B cell (primary cell): ENCODE data around the gene ANKRD2. TPM values are rescaled to one million over a fixed set of nuclear protein-coding genes. Genes with fewer than 3 reads are reported as not detected.

Experiments
- ATAC-seq: fragments of 200-7000 bp; cut with Tn5 transposase; one replicate; pipeline ENCODE4 v1.10.0; 2021; ENCODE audit warnings: low read depth, mild to moderate bottlenecking, moderate number of reproducible peaks, moderate library complexity
- CTCF ChIA-PET: fragments of 350-600 bp; sonication (Branson Sonifier 250); formaldehyde crosslinking; loops from one replicate; lab custom pipeline; 2021; ENCODE audit warnings: antibody characterized with exemption, inconsistent platforms; lab: Charles Lee
- POLR2A ChIA-PET: fragments of 350-600 bp; sonication (Branson Sonifier 250); formaldehyde crosslinking; loops from one replicate; lab custom pipeline; 2021; ENCODE audit warnings: antibody characterized with exemption; lab: Charles Lee
- DNase-seq: peaks from one replicate; pipeline ENCODE4 v3.0.0; 2013
- H2AFZ ChIP-seq: 2 replicates; pipeline ENCODE4 v1.6.1; 2012; ENCODE audit warnings: mild to moderate bottlenecking, low read depth, low read length; ENCODE audit not compliant: insufficient read depth, poor library complexity, severe bottlenecking
- H3K27ac ChIP-seq, 2 donors: 1 replicate in 1 of 2; 2 replicates in 1 of 2; pipeline ENCODE4 v1.5.1; 2012 to 2013; ENCODE audit warnings: low read length in 2 of 2, mild to moderate bottlenecking in 2 of 2, moderate library complexity in 1 of 2
- H3K27me3 ChIP-seq, 4 experiments: fragments of 200-600 bp in 1 of 4; sonication (generic) in 1 of 4; replicated peaks in 1 of 4; 1 replicate in 2 of 4; 2 replicates in 2 of 4; pipeline versions ENCODE4 v1.6.1 to v1.7.0; 2013 to 2016; ENCODE audit warnings: low read length in 3 of 4, mild to moderate bottlenecking in 2 of 4, mixed read lengths in 1 of 4, moderate library complexity in 1 of 4; ENCODE audit not compliant: insufficient read depth in 4 of 4, control insufficient read depth in 3 of 4; ENCODE audit errors: control extremely low read depth in 1 of 4
- H3K36me3 ChIP-seq, 2 experiments: replicated peaks in 1 of 2; 1 replicate in 1 of 2; 2 replicates in 1 of 2; pipeline versions ENCODE4 v1.6.1 to v1.7.1; 2013; ENCODE audit warnings: low read length in 1 of 2; ENCODE audit not compliant: insufficient read depth in 2 of 2, control insufficient read depth in 1 of 2; ENCODE audit errors: control extremely low read depth in 1 of 2, extremely low read depth in 1 of 2
- H3K4me1 ChIP-seq, 2 donors: fragments of 200-600 bp in 1 of 2; sonication (generic) in 1 of 2; 1 replicate in 1 of 2; 2 replicates in 1 of 2; pipeline versions ENCODE4 v1.5.1 to v1.6.1; 2013 to 2017; ENCODE audit warnings: low read length in 2 of 2; ENCODE audit not compliant: control insufficient read depth in 2 of 2, insufficient read depth in 2 of 2
- H3K4me2 ChIP-seq: replicated peaks from 2 replicates; pipeline ENCODE3; 2012; ENCODE audit warnings: mild to moderate bottlenecking, low read depth, low read length; ENCODE audit not compliant: poor library complexity, severe bottlenecking
- H3K4me3 ChIP-seq, 5 experiments: fragments of 200-600 bp in 1 of 5; sonication (generic) in 1 of 5; 1 replicate in 3 of 5; 2 replicates in 2 of 5; pipeline versions ENCODE4 v1.5.1 to v1.7.0; 2011 to 2016; ENCODE audit warnings: low read length in 4 of 5, mild to moderate bottlenecking in 4 of 5, low read depth in 2 of 5, control low read depth in 1 of 5, moderate library complexity in 1 of 5; ENCODE audit not compliant: insufficient read depth in 1 of 5; ENCODE audit errors: control extremely low read depth in 1 of 5, extremely low read depth in 1 of 5
- H3K79me2 ChIP-seq: fragments of 200-600 bp; sonication (generic); one replicate; pipeline ENCODE4 v1.6.0; 2016; ENCODE audit warnings: low read length; ENCODE audit not compliant: control insufficient read depth, insufficient read depth
- H3K9ac ChIP-seq: fragments of 200-600 bp; sonication (generic); 2 replicates; pipeline ENCODE4 v1.6.1; 2017; ENCODE audit warnings: mild to moderate bottlenecking, low read length, moderate library complexity
- H3K9me3 ChIP-seq, 3 donors: one replicate each; pipeline versions ENCODE4 v1.6.1 to v1.7.1; 2013; ENCODE audit warnings: low read length in 2 of 3; ENCODE audit not compliant: control insufficient read depth in 2 of 3, insufficient read depth in 1 of 3; ENCODE audit errors: control extremely low read depth in 1 of 3
- H4K20me1 ChIP-seq: 2 replicates; pipeline ENCODE4 v1.6.0; 2012; ENCODE audit warnings: mild to moderate bottlenecking, low read length; ENCODE audit not compliant: insufficient read depth, control insufficient read depth, poor library complexity, severe bottlenecking
- H3K27ac Mint-ChIP-seq: one replicate; pipeline ENCODE4 v1.8.0; 2021; ENCODE audit warnings: mixed read lengths
- H3K27me3 Mint-ChIP-seq: one replicate; pipeline ENCODE4 v1.8.0; 2021; ENCODE audit warnings: mixed read lengths
- H3K4me1 Mint-ChIP-seq: one replicate; pipeline ENCODE4 v1.8.0; 2021; ENCODE audit warnings: mixed read lengths
- H3K4me3 Mint-ChIP-seq: one replicate; pipeline ENCODE4 v1.8.0; 2021; ENCODE audit warnings: mixed read lengths
- H3K9me3 Mint-ChIP-seq: one replicate; pipeline ENCODE4 v1.8.0; 2022; ENCODE audit warnings: mixed read lengths; ENCODE audit not compliant: insufficient read depth
- CTCF ChIP-seq: fragments of 200-600 bp; IDR thresholded peaks from one replicate; pipeline ENCODE4 v1.8.0; 2022; ENCODE audit warnings: antibody characterized with exemption, mild to moderate bottlenecking
- EZH2 ChIP-seq: IDR thresholded peaks from 2 replicates; pipeline ENCODE4 v1.6.1; 2012; ENCODE audit warnings: borderline replicate concordance, low read depth, mild to moderate bottlenecking, moderate library complexity, low read length; ENCODE audit not compliant: insufficient read depth, poor library complexity, severe bottlenecking
- WGBS: methylation state at CpG from one replicate; pipeline ENCODE4 v1.1.5; 2013; ENCODE audit warnings: missing lambda C conversion rate; ENCODE audit not compliant: insufficient coverage; 5-methylcytosine and 5-hydroxymethylcytosine counted together
- intact Hi-C: fragments of 100-400 bp; cut with micrococcal nuclease; formaldehyde crosslinking; loops from one replicate; pipeline ENCODE4 v1.10.0; 2022
- polyA plus RNA-seq: library from polyadenylated mRNA; depleted of rRNA; stranded (reverse); fragments of >200 nt; gene quantifications from 2 replicates; pipeline ENCODE4 v1.2.3, GENCODE V29; 2012
- total RNA-seq, 2 donors: library from RNA; stranded (reverse); fragments of 120-200 nt in 1 of 2; gene quantifications; 1 replicate in 1 of 2; 2 replicates in 1 of 2; pipeline versions ENCODE4 v1.2.3 to v1.2.4, GENCODE V29; 2013 to 2022

Gene ANKRD2
- total and polyA plus RNA-seq, 2 donors (not counting 1 experiment from before 2014, with no cell fraction given), result not detected

GRCh38 chr10:97629289-97629688 lies 56.7 kb downstream of the ANKRD2 start:
- 87% methylated on average over 5 of the region's 5 CpGs for WGBS
- H3K27me3 ChIP-seq, result peaks cover 0 to 6% (median 0%) of the 10 kb centered on the region in 4 experiments
- DNase-seq (no peak), ATAC-seq (no peak)
- no peak overlapping the region for H3K4me2 ChIP-seq
- peaks cover 13% of the 10 kb centered on the region for H3K4me1 Mint-ChIP-seq
- no peaks in the 10 kb centered on the region for H4K20me1 ChIP-seq
- H3K27ac ChIP-seq, result no peak overlapping the region
- H3K4me3 Mint-ChIP-seq, result no peak overlapping the region
- no peak overlapping the region for H3K4me3 ChIP-seq
- no peaks in the 10 kb centered on the region for H3K9me3 ChIP-seq
- H2AFZ ChIP-seq, result no peak overlapping the region
- H3K9ac ChIP-seq, result no peak overlapping the region
- H3K9me3 Mint-ChIP-seq, result no peaks in the 10 kb centered on the region
- ChIA-PET POLR2A (no interaction called here), CTCF (no interaction called here)
- TF ChIP-seq CTCF, result no peak
- no peak for TF ChIP-seq EZH2
- H3K36me3 ChIP-seq, result no peaks in the 10 kb centered on the region
- H3K4me1 ChIP-seq, result peaks cover 0 to 11% of the 10 kb centered on the region in 2 donors
- H3K79me2 ChIP-seq, result no peaks in the 10 kb centered on the region
- no peaks in the 10 kb centered on the region for H3K27me3 Mint-ChIP-seq
- no peak overlapping the region for H3K27ac Mint-ChIP-seq
- intact Hi-C loops, result no loop called here

- H4K20me1 ChIP-seq, result no peaks in the 10 kb centered on the region
- Mint-ChIP-seq H3K4me3 (no peak overlapping the region), H3K27ac (no peak overlapping the region), H3K4me1 (peaks cover 13% of the 10 kb centered on the region), H3K9me3 (no peaks in the 10 kb centered on the region), H3K27me3 (no peaks in the 10 kb centered on the region)
- H3K4me1 ChIP-seq, result peaks cover 0 to 11% of the 10 kb centered on the region in 2 donors
- H3K79me2 ChIP-seq, result no peaks in the 10 kb centered on the region
- no peaks in the 10 kb centered on the region for H3K9me3 ChIP-seq
- DNase-seq (no peak), ATAC-seq (no peak)
- no peaks in the 10 kb centered on the region for H3K36me3 ChIP-seq
- H3K27ac ChIP-seq, result no peak overlapping the region
- no peak overlapping the region for H3K4me3 ChIP-seq
- H3K9ac ChIP-seq, result no peak overlapping the region
- POLR2A ChIA-PET, result no interaction called here
- no peak overlapping the region for H3K4me2 ChIP-seq
- H2AFZ ChIP-seq, result no peak overlapping the region
- H3K27me3 ChIP-seq, result peaks cover 0 to 6% (median 0%) of the 10 kb centered on the region in 4 experiments
- no peak for TF ChIP-seq CTCF
- no peak for TF ChIP-seq EZH2
- intact Hi-C loops, result no loop called here
- CTCF ChIA-PET, result no interaction called here
Measured at GRCh38 chr10:97631098-97631497, 58.5 kb downstream of the ANKRD2 start.
